Hematopoietic multipotent progenitor cell treated with erythropoietin and hydrocortisone succinate and interleukin-3 and kit ligand, for 4 days (in vitro differentiated cells): Measurements from ENCODE around the gene CHMP5.

ENCODE experiments used
- DNase-seq: peaks from one replicate; pipeline ENCODE4 v3.0.0-alpha.2; 2015

CHMP5 gene

DNA sequence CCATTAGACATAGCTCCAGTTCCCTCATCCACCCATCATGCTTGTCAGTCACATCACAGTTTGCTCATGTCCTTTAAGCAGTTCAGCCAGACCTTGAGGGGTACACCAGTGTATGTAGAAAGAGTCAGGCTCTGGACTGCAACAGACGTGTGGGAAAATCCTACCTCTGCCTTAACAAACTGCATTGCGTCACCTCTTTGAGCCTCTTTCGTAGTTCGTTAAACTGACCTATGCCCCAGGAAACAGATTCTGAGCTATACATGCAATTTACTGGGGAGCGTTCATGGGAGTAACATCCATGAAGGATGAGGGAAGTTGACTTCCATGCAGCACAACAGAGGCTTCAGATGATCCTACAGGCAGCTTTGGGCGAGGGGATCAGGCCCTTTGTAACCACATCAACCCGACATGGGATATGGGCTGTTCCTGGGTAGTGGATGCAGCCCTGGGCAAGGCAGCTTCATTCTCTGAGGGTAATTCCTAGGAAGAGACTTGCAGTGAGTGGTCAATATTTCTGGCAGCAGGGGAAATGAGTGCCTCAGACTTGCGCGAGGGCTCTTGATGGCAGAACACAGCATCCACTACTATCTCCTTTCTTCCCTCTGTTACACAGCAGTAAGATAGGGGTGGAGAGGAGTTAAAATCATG is 20.6 kb upstream of the CHMP5 start:
- DNase-seq, result no peak

DNA sequence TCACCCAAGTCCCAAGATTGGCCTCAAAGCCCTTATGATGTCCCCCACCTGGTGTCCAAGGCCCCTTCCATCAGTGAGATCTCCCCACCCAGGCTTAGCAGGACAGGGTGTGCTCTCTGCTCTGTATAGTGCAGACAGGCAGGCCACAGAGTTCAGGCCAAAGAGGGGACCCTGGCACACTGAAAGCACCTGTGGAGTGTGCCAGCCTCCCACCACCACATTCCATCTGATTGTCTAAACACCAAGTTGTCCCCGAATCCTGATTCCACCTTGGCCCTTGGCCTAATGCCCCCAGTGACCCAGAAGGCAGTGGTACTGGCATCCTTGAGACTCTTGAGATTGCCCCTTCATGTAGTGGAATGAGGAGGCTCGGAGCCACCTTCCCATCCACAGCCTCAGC is 19.5 kb upstream of the CHMP5 start:
- no peak for DNase-seq

DNA sequence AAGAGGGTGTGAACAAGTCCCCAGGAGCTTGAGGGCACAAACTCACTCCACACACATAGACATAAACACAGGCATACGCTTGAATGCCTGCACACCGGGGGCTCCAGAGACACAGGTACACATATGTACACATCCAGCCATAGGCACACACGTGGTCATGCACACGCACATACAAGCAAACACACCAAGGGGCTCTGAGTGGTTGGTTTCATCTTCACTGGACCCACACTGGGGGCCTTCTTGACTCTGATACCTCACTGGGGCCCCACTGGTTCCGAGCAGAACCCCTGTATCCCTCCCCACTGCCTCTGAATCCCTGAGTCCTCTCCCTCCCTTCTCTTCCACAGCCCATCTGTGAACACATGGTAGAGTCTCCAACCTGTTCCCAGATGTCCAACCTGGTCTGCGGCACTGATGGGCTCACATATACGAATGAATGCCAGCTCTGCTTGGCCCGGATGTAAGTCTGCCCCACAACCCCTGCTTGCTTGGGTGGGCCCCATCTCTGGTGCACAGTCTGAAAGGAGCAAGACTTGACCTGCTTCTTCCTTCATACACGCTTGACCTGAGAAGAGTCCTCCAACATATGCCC is 18.5 kb upstream of the CHMP5 start:
- DNase-seq, result no peak

DNA sequence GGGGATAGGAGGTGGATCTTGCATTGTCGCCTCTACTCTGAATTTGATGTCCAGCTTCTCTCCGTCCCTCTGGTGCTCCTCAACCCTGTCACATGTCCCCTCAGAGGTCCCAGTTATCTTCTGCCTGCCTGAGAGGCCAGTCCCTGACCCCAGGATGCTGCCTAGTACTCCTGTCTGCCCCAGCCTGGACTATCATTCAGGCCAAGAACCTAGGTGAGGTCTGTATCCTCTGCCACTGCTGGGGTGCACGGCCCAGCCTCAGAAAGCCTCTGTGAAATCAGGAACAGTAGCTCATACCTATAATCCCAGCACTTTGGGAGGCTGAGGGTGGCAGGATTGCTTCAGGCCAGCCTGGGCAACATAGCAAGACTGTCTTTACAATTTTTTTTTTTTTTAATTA is 16.2 kb upstream of the CHMP5 start:
- no peak for DNase-seq

DNA sequence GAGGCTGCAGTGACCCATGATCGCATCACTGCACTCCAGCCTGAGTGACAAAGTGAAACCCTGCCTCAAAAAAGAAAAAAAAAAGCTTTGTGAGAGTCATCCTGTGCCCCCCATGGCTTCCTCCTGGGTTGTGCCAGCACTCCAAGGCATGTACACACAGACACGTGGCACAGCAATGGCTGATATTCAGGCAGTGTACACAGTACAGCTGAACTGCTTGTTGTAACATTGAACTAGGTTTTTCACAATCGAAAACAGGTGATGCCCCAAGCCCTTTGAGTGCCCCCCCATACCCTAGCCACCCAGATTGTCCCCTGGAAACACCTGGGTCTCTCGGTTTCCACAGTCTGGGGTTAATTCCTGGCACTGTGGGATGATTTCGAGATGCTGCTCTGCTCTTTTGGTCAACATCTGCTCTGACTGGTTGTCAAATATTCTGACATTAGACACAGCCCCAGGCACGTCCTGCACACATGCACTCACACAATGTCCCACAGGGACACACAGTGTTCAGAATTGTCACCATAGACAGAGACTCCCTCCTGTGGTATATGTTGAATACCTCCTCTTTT is 15.7 kb upstream of the CHMP5 start:
- no peak for DNase-seq

DNA sequence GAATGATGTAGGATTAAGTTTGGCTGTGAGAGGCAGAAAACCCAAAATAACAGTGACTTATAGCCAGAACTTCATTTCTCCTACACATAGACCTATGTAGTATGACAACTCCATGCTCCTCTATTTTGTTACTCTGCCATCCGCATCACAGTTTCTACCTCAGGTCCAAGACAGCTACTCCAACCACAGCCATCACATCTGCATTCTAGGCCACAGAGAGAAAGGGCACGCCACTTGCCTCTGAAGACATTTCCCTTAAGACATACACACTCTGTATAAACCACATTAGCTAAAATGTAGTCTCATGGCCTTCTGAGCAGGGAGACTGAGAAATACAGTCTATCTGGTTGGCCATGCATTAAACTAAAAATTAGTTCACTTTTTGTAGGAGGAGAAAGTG is 14.9 kb upstream of the CHMP5 start:
- DNase-seq, result no peak

DNA sequence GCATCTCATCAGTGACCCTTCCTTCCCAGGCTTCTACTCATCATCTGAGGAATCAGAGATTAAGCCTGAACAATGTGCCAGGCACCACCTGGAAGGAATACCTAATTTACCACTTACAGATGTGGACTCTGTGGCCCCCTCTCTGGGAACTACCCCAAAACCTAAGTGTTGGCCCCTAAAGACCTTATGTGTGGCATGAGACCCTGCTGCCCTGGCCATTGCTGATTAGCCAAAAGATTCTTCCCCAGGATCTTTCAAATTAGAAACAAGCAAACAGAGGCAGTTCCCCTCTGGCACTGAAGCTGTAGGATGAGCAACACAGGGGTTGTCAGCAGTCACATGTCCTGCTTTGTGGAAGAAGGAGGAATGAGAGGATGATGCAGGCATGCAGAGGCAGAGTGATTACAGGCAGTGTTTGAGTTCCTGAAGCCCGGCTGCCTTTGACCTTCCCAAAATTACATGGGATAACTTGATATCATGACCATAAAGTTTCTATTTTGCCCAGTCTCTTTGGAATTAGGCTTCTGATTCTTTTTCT is 14.3 kb upstream of the CHMP5 start:
- no peak for DNase-seq

DNA sequence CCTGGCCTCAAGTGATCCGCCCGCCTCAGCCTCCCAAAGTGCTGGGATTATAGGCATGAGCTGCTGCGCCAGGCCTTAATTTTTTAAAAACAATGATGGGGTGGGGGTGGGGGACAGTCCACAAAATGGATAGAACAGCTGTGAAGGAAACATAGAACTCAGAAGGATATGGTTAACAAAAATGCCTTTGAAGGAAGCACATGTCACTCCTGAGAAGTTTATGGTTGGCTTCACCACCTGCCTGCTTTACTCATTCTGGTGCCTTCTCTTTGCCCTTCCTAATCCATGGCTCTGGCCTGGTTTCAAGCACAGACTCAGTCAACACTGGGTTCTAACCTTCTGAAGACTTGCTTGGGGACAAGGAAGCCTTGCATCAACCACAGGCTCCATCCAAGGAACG is 10.6 kb upstream of the CHMP5 start:
- no peak for DNase-seq

DNA sequence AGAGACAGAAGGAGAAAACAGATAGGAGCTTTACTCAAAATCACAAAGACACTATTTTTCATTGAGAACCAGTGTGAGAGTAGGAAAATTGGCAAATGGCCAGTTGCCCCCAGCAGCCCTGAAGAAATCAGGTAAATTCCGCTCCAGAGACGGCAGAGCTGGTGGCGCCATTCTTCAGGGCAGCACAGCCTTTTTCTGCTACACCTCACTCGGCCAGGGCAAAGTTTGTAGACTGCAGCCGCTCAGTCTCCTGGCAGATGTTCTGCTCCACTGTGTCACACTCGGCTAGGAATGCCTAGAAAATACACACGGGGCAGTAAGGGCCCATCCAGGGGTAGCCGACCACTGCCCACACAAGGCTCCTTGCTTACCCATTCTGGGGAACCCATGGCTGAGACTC is 9.8 kb upstream of the CHMP5 start:
- no peak for DNase-seq

DNA sequence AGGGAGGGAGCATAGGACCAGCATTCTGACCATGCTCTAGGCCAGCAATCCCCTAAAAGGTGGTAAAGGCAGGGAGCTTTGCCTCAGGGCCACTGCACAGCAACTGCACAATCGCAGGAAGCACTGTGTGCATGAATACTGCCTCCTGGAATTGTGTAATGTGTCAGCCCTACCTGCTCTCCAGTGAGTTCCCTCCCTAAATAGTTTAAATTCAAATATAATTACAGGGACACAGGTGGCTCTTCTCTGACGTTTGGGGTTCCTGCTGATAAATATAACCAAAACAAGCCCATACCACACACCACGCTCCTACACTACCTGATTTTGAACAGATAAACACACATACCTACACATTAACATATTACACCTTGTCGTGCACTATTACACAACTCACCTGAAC is 9.4 kb upstream of the CHMP5 start:
- no peak for DNase-seq

DNA sequence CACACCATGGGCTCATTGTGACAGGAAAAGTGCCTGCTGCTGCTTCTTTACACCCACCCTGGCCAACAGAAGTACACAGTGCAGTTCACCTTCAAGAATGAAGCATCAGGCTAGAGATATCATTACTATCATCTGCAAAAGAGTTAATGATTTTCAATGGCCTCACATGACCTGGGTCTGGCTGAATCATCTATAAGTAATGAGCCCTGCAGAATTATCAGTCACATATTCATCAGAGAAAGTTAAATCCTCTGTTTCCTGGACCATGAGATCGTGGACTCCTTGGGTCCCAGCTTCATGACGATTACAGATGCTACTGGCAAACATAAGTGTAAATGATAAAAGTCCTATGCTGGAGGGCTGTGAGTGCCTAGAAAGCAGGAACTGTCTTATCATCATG is 8.6 kb upstream of the CHMP5 start:
- DNase-seq, result no peak

DNA sequence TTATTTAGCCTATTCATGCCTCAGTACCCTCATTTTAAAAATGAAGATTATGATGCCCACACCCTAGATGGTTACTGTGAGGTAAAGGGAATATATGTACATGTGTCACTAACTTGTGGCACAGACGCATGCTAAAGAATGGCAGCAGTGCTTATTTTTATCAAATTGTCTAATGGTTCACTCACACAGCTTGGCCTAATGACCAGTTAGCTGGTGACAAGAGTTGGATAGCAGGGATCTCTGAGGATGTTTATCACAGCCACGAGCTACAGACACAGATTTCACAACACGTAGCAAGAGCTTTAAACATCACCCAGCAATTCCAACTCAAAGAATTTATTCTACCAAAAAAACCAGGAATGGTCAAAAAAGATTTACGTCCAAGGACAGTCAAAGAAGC is 7.6 kb upstream of the CHMP5 start:
- DNase-seq, result no peak

DNA sequence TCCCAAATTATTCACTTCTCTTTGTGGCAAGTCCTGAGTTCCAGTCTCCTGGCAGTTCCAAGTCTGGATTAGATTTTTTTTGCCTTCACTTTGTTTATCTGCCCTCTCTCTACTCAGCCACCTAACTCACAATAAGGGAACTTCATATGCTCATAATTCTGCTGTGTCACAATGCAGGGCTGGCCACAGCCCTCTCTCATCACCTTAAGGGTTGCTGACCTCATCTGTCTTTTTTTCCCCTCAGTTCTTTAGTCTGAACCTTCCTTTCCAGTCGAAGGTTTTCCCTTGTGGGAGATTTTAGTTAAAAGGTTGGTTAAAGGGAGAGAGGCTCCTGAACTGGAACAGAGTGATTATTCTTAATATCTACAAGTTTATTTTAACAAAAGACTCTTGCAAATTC is 4.5 kb upstream of the CHMP5 start:
- peak; percentile 31 for DNase-seq

DNA sequence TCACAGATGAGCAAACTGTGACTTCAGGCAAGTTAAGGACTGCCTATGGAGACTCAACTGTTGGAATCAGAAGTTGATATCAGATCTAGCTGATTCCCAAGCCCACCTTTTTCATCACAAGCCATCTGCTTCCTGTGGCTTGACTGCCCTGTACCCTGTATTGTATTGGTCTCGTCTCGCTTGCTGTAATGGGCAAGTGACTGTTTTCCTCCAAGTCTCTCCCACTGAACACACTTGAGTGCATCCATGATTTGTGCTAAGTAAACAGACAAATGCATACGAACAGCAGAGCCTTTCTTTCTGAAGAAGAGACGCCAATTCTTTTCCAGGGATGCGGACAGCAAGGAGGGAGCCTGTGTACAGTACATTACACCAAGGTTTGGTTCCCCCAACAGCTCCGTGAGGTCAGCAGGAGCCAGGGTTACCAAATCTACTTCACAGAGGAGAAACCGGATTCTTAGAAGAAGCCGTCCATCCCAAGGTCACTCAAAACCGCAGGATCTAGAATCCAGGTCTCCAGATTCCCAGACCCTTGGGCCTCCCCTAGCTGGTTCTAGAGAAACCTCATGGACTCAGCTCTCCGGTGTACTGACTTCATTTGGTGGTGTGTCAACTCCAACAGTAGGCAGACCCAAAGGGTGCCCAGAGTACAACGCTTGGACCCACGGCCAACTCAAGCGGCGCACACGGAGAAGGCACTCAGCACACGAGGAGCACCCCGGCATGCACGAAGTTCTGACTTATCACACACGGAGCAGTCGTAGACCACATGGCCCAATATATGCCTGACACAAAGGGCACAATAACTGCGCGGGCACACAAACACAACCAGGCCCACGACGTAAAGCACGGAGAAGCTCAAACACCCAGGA is 1.5 kb upstream of the CHMP5 start:
- DNase-seq, result peak; percentile 69

DNA sequence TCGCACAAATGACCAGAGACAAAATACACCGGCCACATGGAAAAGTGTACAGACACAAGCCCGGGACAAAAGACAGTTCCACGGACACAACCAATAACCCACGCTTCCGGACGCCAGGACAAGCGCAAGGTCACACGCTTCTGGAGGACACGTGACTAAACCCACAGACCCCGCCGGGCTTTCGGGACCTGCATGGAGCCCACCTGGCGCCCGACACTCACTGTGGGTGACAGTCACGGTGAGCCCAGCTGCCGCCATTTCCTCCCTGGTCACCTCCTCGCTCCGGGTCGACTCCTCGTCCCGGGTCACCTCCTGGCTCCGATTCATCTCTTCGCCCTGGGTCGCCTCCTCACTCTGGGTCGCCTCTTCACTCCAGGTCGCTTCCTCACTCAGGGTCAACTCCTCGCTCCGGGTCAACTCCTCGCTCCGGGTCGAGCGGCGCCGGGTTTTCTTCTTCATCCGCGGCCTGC is 811 bp upstream of the CHMP5 start:
- peak; percentile 77 for DNase-seq

DNA sequence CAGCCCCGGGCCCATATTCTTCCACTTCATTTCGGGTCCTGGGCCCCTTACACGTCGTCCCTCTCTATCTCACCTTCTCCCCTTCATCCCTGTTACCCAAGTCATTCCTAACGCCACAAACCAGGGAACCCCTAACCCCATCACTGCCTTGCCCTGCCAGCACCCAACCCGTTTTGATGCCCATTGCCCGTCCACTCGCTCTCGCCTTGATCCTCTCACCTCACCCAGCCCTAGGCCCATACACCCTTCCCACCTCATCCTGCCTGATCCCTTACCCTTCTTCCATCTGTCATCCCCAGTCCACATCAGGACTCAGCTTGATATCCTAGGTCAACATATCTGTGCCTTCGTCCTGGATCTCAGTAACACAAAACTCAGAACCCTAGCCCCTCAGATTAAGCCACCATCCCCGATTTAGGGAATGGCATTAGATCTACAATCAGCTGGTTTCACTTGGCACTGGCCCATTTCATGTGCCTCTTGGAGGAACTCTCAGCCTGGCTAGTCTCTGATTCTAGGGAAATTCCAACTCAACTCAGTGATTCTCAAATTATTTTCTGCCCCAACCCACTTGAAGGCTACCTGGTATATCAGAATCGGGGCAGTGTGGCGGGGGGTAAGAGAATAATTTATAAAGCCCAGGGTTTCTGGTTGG is 489 bp downstream of the CHMP5 start:
- DNase-seq, result no peak

DNA sequence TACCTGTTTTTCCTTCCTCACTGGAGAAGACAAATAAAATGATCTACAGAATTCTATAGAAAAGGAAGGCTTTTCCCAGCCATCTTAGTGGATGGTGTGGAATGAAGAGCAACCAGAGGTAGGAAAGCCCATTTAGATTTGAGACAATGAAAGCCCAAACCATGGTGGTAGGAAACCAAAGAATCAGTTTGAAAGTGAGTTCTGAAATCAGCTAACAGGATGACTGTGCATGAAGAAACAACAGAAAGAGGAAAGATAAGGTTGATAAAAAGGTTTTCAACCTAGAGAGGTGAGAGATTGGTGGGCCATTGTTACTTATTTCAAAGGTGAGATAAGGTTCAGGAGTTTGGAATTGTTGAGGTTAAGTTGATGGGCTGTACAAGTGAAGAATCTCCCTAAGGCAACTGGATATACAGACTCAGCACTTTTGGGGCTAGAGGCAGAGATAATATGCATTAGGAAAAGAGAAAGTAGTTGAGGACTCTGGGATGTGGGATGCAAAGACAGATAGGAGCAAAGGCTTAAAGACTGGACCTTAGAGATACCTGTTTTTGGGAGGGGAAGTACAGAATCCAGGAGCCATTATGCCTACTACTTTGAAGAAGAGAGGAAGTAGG is 2.4 kb downstream of the CHMP5 start:
- DNase-seq, result no peak

DNA sequence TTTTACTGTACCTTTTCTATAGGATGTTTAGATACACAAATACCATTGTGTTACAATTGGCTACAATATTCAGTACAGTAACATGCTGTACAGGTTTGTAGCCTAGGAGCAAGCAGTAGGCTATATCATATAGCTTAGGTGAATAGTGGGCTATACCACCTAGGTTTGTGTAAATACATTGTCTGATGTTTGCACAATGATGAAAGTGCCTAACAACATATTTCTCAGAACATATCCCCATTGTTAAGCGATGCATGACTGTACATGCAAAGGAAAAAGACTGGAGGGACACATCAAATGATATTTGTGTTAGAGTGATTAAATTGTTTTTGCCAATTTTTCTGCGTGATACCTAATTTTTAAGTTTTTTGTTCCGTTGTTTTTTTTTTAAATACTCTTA is 5.3 kb downstream of the CHMP5 start:
- DNase-seq, result no peak

DNA sequence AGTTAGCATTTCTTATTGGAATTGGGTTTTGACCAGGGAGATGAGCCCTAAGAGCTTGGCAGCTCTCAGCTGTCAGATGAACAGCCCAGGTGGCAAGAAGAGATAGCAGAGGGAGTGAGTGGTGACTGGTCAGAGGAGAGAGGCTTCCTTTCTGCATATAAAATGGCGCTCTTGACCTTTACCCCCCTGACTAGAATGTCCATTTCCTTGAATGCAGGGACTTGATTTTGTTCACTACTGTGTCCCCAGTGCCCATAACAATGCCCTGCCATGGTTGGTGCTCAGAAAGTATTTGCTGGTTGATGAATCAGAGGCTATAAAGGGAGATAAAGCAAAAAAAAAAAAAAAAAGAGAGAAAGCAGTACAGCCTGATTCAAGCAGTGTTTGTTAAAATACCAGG is 7.2 kb downstream of the CHMP5 start:
- no peak for DNase-seq

DNA sequence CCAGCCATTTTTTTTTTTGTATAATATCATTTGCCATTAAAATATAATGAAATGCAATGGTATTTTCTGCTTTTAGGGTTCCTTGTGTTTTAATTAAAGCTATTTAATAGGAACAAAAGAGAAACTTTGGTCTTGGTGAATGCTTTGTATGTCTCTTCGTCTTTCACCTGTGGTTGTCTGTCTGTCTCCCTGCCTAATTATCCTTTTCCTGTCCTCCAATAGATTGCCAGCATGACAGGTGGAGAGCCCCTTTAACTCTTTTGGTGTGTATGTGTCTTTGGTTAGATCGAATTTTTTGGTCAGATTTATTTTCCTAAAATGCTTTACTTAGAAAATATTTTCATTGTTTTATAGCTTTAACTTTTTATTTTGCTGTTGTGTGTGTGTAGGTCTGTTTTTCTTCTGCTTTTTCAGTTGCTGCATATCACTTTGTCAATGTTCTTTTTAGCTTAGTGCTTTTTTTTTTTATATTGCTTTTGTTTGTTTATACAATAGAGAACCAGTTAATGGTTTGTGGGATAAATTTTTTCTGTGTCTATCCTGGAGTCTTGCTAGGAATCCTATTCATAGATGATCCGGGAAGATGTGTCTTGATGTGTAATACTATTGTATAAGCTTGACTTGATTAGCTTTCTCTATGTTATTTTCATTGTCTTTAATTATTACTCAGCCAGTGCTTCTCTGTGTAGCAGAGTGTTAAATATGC is 8.6 kb downstream of the CHMP5 start:
- no peak for DNase-seq

DNA sequence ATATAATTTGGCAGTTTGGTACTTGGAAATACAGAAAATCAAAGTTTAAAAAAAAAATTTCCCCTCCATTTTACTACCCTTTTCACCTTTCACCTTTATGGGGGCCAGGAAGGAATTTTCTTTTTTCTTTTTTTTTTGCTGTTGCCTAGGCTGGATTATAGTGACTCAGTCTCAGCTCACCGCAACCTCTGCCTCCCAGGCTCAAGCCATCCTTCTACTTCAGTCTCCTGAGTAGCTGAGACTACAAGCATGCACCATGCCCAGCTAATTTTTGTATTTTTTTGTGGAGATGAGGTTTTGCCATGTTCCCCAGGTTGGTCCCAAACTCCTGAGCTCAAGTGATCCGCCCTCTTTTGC is 9.1 kb downstream of the CHMP5 start:
- DNase-seq, result no peak

DNA sequence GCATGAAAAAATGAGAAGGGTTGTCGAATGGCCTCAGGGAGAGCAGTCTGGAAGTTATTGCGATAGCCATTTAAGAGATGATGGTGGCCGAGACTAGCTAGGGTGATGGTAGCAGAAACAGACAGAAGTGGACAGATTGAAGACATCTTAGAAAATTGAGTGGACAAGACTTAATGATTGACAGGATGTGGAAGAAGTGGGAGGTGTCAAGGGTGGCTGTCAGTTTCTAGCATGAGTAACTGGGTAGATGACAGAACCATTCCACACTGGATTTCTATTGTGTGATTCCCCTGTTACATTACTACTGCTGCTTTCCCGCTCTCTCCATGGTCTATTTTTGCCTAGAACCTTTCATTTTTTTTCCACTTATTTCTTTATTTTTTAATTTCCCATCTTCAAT is 12.6 kb downstream of the CHMP5 start:
- no peak for DNase-seq
